Suprapubic skin (tissue), 4 donors: ENCODE measurements around the gene MTTP. TPM values are rescaled to one million over a fixed set of nuclear protein-coding genes. Genes with fewer than 3 reads are reported as not detected.

ENCODE experiments used
- DNase-seq, 2 donors: peaks; one replicate each; pipeline ENCODE4 v3.0.0-alpha.2; 2019; ENCODE audit warnings: low spot score in 2 of 2
- H3K27ac ChIP-seq: fragments of 200-600 bp; sonication (generic); one replicate; pipeline ENCODE4 v1.5.1; 2019
- H3K27me3 ChIP-seq: fragments of 200-600 bp; sonication (generic); one replicate; pipeline ENCODE4 v1.5.1; 2019
- H3K36me3 ChIP-seq: fragments of 200-600 bp; sonication (generic); one replicate; pipeline ENCODE4 v1.5.1; 2019
- H3K4me1 ChIP-seq: fragments of 200-600 bp; sonication (generic); one replicate; pipeline ENCODE4 v1.5.1; 2019
- H3K4me3 ChIP-seq: fragments of 200-600 bp; sonication (generic); one replicate; pipeline ENCODE4 v1.5.1; 2019; ENCODE audit warnings: mild to moderate bottlenecking
- H3K9me3 ChIP-seq: fragments of 200-600 bp; sonication (generic); one replicate; pipeline ENCODE4 v1.5.1; 2019
- CTCF ChIP-seq, 2 donors: fragments of 200-600 bp in 1 of 2; fragments of 450-650 bp in 1 of 2; sonication (generic) in 1 of 2; IDR thresholded peaks; one replicate each; pipeline ENCODE4 v1.5.1; 2016 to 2019; ENCODE audit warnings: antibody characterized with exemption in 2 of 2, mild to moderate bottlenecking in 1 of 2, moderate library complexity in 1 of 2
- EP300 ChIP-seq: sonication (generic); formaldehyde crosslinking; IDR thresholded peaks from one replicate; pipeline ENCODE4 v1.6.1; 2017; ENCODE audit warnings: antibody characterized with exemption
- POLR2A ChIP-seq, 2 donors: fragments of 450-650 bp; IDR thresholded peaks; one replicate each; pipeline ENCODE4 v1.6.1; 2017; ENCODE audit warnings: antibody characterized with exemption in 2 of 2, mild to moderate bottlenecking in 2 of 2, moderate library complexity in 2 of 2
- POLR2AphosphoS5 ChIP-seq, 3 donors: sonication (generic); formaldehyde crosslinking; IDR thresholded peaks; one replicate each; pipeline ENCODE4 v1.6.1; 2017; ENCODE audit warnings: antibody characterized with exemption in 3 of 3
- WGBS: methylation state at CpG from one replicate; pipeline ENCODE4 v1.1.5; 2018; 5-methylcytosine and 5-hydroxymethylcytosine counted together
- total RNA-seq, 4 donors: library from RNA; depleted of rRNA; stranded (reverse); fragments of >200 nt; gene quantifications; one replicate each; pipeline ENCODE4 v1.1.0, GENCODE V29; 2016

MTTP gene
- total RNA-seq, 4 donors from 2014 or later = 0.97 to 1.6 (median 1.3) TPM; not detected in 1

- TF ChIP-seq EP300 (no peak), POLR2AphosphoS5 (IDR thresholded peaks at IDR 0.05) (no peak), CTCF (IDR thresholded peaks at IDR 0.05) (no peak), POLR2A (IDR thresholded peaks at IDR 0.05) (no peak)
- Histone ChIP-seq H3K4me3 (no peak overlapping the region), H3K27me3 (no peaks in the 10 kb centered on the region), H3K4me1 (peaks cover 3% of the 10 kb centered on the region), H3K9me3 (no peaks in the 10 kb centered on the region), H3K27ac (no peak overlapping the region), H3K36me3 (no peaks in the 10 kb centered on the region)
- 72% methylated on average over 3 of the region's 3 CpGs for WGBS
- DNase-seq = no peak
Measured at GRCh38 chr4:99612281-99612680, 37.7 kb downstream of the MTTP start.

- H3K27ac ChIP-seq = no peak overlapping the region
- TF ChIP-seq EP300 (no peak), POLR2AphosphoS5 (IDR thresholded peaks at IDR 0.05) (no peak), CTCF (IDR thresholded peaks at IDR 0.05) (no peak), POLR2A (IDR thresholded peaks at IDR 0.05) (no peak)
Measured at GRCh38 chr4:99612704-99613103, 38.1 kb downstream of the MTTP start.

GRCh38 chr4:99614491-99614890, 39.9 kb downstream of the MTTP start:
- 83% methylated on average over 1 of the region's 1 CpG for WGBS
- Histone ChIP-seq H3K4me1 (peaks cover 3% of the 10 kb centered on the region), H3K9me3 (no peaks in the 10 kb centered on the region), H3K36me3 (no peaks in the 10 kb centered on the region), H3K4me3 (no peak overlapping the region), H3K27me3 (no peaks in the 10 kb centered on the region), H3K27ac (no peak overlapping the region)
- DNase-seq = no peak
- TF ChIP-seq EP300 (no peak), CTCF (IDR thresholded peaks at IDR 0.05) (no peak), POLR2AphosphoS5 (IDR thresholded peaks at IDR 0.05) (no peak), POLR2A (IDR thresholded peaks at IDR 0.05) (no peak)

More at GRCh38 chr4:99612704-99613103, 38.1 kb downstream of the MTTP start:
- no peaks in the 10 kb centered on the region for H3K36me3 ChIP-seq
- no peak overlapping the region for H3K4me3 ChIP-seq
- DNase-seq = no peak
- H3K27me3 ChIP-seq = no peaks in the 10 kb centered on the region
- H3K9me3 ChIP-seq = no peaks in the 10 kb centered on the region
- H3K4me1 ChIP-seq = peaks cover 3% of the 10 kb centered on the region
- 33% methylated on average over 5 of the region's 5 CpGs for WGBS

- H3K9me3 ChIP-seq = no peaks in the 10 kb centered on the region
- TF ChIP-seq POLR2AphosphoS5 (IDR thresholded peaks at IDR 0.05) = no peak
- TF ChIP-seq CTCF (IDR thresholded peaks at IDR 0.05) = no peak
- TF ChIP-seq POLR2A (IDR thresholded peaks at IDR 0.05) = no peak
- no peak for TF ChIP-seq EP300
- WGBS = 83% methylated on average over 1 of the region's 1 CpG
- peaks cover 3% of the 10 kb centered on the region for H3K4me1 ChIP-seq
- H3K27ac ChIP-seq = no peak overlapping the region
- H3K4me3 ChIP-seq = no peak overlapping the region
- H3K27me3 ChIP-seq = no peaks in the 10 kb centered on the region
- DNase-seq = no peak
- no peaks in the 10 kb centered on the region for H3K36me3 ChIP-seq
Measured at GRCh38 chr4:99615170-99615820, 40.7 kb downstream of the MTTP start.

- H3K4me3 ChIP-seq = no peak overlapping the region
- 52% methylated on average over 1 of the region's 1 CpG for WGBS
- no peak for TF ChIP-seq POLR2A (IDR thresholded peaks at IDR 0.05)
- TF ChIP-seq CTCF (IDR thresholded peaks at IDR 0.05) = no peak
- no peak for TF ChIP-seq POLR2AphosphoS5 (IDR thresholded peaks at IDR 0.05)
- TF ChIP-seq EP300 = no peak
- no peaks in the 10 kb centered on the region for H3K36me3 ChIP-seq
- H3K27ac ChIP-seq = no peak overlapping the region
- H3K27me3 ChIP-seq = no peaks in the 10 kb centered on the region
- H3K4me1 ChIP-seq = no peaks in the 10 kb centered on the region
- no peaks in the 10 kb centered on the region for H3K9me3 ChIP-seq
- no peak for DNase-seq
Measured at GRCh38 chr4:99617374-99617773, 42.8 kb downstream of the MTTP start.
